WERI-Rb-1 (cell line): Measurements from ENCODE around the gene TRABD2B.

Experiments
- DNase-seq: peaks from one replicate; pipeline ENCODE4 v3.0.0-alpha.2; 2020
- H3K27ac ChIP-seq: fragments of 250-450 bp; sonication (Bioruptor Pico); 2 replicates; pipeline ENCODE4 v1.5.1; 2020; ENCODE audit warnings: mild to moderate bottlenecking, moderate library complexity
- H3K27me3 ChIP-seq: fragments of 250-450 bp; sonication (Bioruptor Pico); 2 replicates; pipeline ENCODE4 v1.5.1; 2021; ENCODE audit warnings: mild to moderate bottlenecking, low read depth, moderate library complexity; ENCODE audit not compliant: insufficient read depth, severe bottlenecking
- H3K36me3 ChIP-seq: fragments of 250-450 bp; sonication (Bioruptor Pico); 2 replicates; pipeline ENCODE4 v1.5.1; 2020; ENCODE audit warnings: mild to moderate bottlenecking, moderate library complexity
- H3K4me3 ChIP-seq: 2 replicates; pipeline ENCODE4 v1.5.1; 2011; ENCODE audit warnings: low read depth, mild to moderate bottlenecking, control low read depth, low read length
- H3K9me3 ChIP-seq: fragments of 250-450 bp; sonication (Bioruptor Pico); 2 replicates; pipeline ENCODE4 v1.5.1; 2021; ENCODE audit warnings: mild to moderate bottlenecking, moderate library complexity; ENCODE audit not compliant: severe bottlenecking
- CTCF ChIP-seq: IDR thresholded peaks from 2 replicates; pipeline ENCODE4 v1.5.1; 2011; ENCODE audit warnings: low read depth, mild to moderate bottlenecking, control low read depth, inconsistent platforms, low read length

The TRABD2B gene

GRCh38 chr1:47765236-47765635 lies 231.9 kb downstream of the TRABD2B start:
- Histone ChIP-seq H3K27ac (no peak overlapping the region), H3K27me3 (no peaks in the 10 kb centered on the region), H3K36me3 (no peaks in the 10 kb centered on the region), H3K9me3 (no peaks in the 10 kb centered on the region), H3K4me3 (no peak overlapping the region)
- DNase-seq, result no peak
- no peak for TF ChIP-seq CTCF

- Histone ChIP-seq H3K9me3 (no peaks in the 10 kb centered on the region), H3K27me3 (no peaks in the 10 kb centered on the region), H3K36me3 (no peaks in the 10 kb centered on the region), H3K27ac (no peak overlapping the region), H3K4me3 (no peak overlapping the region)
- no peak for DNase-seq
- TF ChIP-seq CTCF, result no peak
Measured at GRCh38 chr1:47764461-47765046, 232.6 kb downstream of the TRABD2B start.

GRCh38 chr1:47763591-47764171 lies 233.5 kb downstream of the TRABD2B start:
- no peaks in the 10 kb centered on the region for H3K27me3 ChIP-seq
- TF ChIP-seq CTCF, result no peak
- H3K27ac ChIP-seq, result no peak overlapping the region
- no peaks in the 10 kb centered on the region for H3K9me3 ChIP-seq
- no peak for DNase-seq
- H3K36me3 ChIP-seq, result no peaks in the 10 kb centered on the region
- no peak overlapping the region for H3K4me3 ChIP-seq

- H3K36me3 ChIP-seq, result no peaks in the 10 kb centered on the region
- no peak for DNase-seq
- no peaks in the 10 kb centered on the region for H3K27me3 ChIP-seq
- H3K27ac ChIP-seq, result no peak overlapping the region
- H3K9me3 ChIP-seq, result no peaks in the 10 kb centered on the region
- no peak for TF ChIP-seq CTCF
- H3K4me3 ChIP-seq, result no peak overlapping the region
Measured at GRCh38 chr1:47761974-47762373, 235.2 kb downstream of the TRABD2B start.

GRCh38 chr1:47761201-47761930 lies 235.8 kb downstream of the TRABD2B start:
- H3K36me3 ChIP-seq, result no peaks in the 10 kb centered on the region
- no peak overlapping the region for H3K27ac ChIP-seq
- H3K27me3 ChIP-seq, result no peaks in the 10 kb centered on the region
- H3K4me3 ChIP-seq, result no peak overlapping the region
- no peaks in the 10 kb centered on the region for H3K9me3 ChIP-seq
- no peak for DNase-seq
- no peak for TF ChIP-seq CTCF
